ENCODE measurements around the gene IER3IP1. TPM values are rescaled to one million over a fixed set of nuclear protein-coding genes. Genes with fewer than 3 reads are reported as not detected.
"Not testable (repeated sequence)": the region's sequence is repeated elsewhere in the genome, so short reads cannot be mapped to it uniquely, and the experiment has no call there.

Gene IER3IP1
- polyA plus RNA-seq, 1 donor from 2014 or later: 27.1 TPM

DNA sequence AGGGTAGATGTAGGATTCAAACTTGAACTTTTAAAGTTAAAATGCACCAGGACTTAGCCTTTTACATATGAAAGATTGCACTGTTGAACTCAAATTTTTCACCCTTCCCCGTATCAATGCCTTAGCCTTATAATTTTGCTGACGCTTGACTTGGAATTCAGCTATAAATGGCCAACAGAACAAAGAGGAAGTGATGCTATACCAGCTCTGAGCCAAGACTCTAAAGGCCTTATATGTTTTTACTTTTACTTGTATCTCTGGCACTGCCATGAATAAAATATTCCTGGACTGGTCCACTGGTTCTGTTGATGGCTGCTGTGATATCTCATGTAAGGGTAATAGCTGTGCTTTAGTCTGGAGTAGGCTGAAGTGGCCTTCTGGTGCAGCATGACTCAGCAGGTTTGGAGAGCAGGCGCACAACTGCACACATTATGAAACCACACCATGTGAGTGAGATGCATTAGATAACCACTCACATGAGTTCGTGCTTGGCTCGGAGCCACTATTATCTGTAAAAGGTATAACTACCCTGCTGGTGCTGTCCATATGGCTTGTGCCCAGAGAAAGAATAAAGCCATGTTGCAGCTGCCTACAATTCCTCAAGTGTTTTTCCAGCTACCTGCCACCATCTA is 8.4 kb upstream of the IER3IP1 start:
- H3K9me2 ChIP-seq (ENCODE audit: insufficient read depth, low read length): no peaks in the 10 kb centered on the region
- no peak overlapping the region for H3K4me2 ChIP-seq (ENCODE audit: low read length)
- no peaks in the 10 kb centered on the region for H3K79me2 ChIP-seq (replicated peaks; ENCODE audit: insufficient read depth, low read length)
- no peak overlapping the region for H3K27ac ChIP-seq (ENCODE audit: low read length)
- no peaks in the 10 kb centered on the region for H3K36me3 ChIP-seq (ENCODE audit: insufficient read depth, low read length)
- H2AFZ ChIP-seq (ENCODE audit: low read depth, low read length): no peak overlapping the region
- H3F3A ChIP-seq (ENCODE audit: insufficient read depth, low read length, poor library complexity, severe bottlenecking): no peaks in the 10 kb centered on the region
- TF ChIP-seq, protein P1, sequence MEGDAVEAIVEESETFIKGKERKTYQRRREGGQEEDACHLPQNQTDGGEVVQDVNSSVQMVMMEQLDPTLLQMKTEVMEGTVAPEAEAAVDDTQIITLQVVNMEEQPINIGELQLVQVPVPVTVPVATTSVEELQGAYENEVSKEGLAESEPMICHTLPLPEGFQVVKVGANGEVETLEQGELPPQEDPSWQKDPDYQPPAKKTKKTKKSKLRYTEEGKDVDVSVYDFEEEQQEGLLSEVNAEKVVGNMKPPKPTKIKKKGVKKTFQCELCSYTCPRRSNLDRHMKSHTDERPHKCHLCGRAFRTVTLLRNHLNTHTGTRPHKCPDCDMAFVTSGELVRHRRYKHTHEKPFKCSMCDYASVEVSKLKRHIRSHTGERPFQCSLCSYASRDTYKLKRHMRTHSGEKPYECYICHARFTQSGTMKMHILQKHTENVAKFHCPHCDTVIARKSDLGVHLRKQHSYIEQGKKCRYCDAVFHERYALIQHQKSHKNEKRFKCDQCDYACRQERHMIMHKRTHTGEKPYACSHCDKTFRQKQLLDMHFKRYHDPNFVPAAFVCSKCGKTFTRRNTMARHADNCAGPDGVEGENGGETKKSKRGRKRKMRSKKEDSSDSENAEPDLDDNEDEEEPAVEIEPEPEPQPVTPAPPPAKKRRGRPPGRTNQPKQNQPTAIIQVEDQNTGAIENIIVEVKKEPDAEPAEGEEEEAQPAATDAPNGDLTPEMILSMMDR (IDR thresholded peaks at IDR 0.05; ENCODE audit: poor library complexity, severe bottlenecking): no peak
- TF ChIP-seq POLR2AphosphoS5 (IDR thresholded peaks at IDR 0.05) (no peak), MXI1 (conservative IDR thresholded peaks at IDR 0.05; ENCODE audit: poor library complexity, severe bottlenecking) (no peak), RAD21 (conservative IDR thresholded peaks at IDR 0.05) (no peak), SMC3 (conservative IDR thresholded peaks at IDR 0.05; ENCODE audit: poor library complexity) (no peak)
- TF ChIP-seq, protein P2, sequence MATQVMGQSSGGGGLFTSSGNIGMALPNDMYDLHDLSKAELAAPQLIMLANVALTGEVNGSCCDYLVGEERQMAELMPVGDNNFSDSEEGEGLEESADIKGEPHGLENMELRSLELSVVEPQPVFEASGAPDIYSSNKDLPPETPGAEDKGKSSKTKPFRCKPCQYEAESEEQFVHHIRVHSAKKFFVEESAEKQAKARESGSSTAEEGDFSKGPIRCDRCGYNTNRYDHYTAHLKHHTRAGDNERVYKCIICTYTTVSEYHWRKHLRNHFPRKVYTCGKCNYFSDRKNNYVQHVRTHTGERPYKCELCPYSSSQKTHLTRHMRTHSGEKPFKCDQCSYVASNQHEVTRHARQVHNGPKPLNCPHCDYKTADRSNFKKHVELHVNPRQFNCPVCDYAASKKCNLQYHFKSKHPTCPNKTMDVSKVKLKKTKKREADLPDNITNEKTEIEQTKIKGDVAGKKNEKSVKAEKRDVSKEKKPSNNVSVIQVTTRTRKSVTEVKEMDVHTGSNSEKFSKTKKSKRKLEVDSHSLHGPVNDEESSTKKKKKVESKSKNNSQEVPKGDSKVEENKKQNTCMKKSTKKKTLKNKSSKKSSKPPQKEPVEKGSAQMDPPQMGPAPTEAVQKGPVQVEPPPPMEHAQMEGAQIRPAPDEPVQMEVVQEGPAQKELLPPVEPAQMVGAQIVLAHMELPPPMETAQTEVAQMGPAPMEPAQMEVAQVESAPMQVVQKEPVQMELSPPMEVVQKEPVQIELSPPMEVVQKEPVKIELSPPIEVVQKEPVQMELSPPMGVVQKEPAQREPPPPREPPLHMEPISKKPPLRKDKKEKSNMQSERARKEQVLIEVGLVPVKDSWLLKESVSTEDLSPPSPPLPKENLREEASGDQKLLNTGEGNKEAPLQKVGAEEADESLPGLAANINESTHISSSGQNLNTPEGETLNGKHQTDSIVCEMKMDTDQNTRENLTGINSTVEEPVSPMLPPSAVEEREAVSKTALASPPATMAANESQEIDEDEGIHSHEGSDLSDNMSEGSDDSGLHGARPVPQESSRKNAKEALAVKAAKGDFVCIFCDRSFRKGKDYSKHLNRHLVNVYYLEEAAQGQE (IDR thresholded peaks at IDR 0.05; ENCODE audit: borderline replicate concordance): no peak
- no peak overlapping the region for H3K9ac ChIP-seq (ENCODE audit: low read length)
- no peaks in the 10 kb centered on the region for H3K9me3 ChIP-seq (ENCODE audit: low read length)
- H4K20me1 ChIP-seq (ENCODE audit: insufficient read depth): no peaks in the 10 kb centered on the region
- H3K4me3 ChIP-seq (ENCODE audit: low read length): no peak overlapping the region
- H3K27me3 ChIP-seq (ENCODE audit: insufficient read depth, low read depth, low read length): no peaks in the 10 kb centered on the region

DNA sequence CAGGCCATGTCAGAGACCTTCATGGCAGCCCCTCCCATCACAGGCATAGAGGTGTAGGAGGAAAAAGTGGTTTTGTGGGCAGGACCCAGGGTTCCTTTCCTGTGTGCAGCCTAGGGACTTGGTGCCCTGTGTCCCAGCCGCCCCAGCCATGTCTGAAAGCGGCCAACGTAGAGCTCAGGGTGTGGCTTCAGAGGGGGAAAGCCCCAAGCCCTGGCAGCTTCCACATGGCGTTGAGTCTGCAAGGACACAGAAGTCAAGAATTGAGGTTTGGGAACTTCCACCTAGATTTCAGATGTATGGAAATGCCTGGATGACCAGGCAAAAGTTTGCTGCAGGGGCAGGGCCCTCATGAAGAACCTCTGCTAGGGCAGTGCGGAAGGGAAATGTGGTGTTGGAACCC is 6.0 kb upstream of the IER3IP1 start:
- H3K4me3 ChIP-seq (ENCODE audit: low read length); H3K36me3 ChIP-seq (ENCODE audit: insufficient read depth, low read length); H3K27ac ChIP-seq (ENCODE audit: low read length); H4K20me1 ChIP-seq (ENCODE audit: insufficient read depth); H3K4me2 ChIP-seq (ENCODE audit: low read length); H3K9me3 ChIP-seq (ENCODE audit: low read length); H3K27me3 ChIP-seq (ENCODE audit: insufficient read depth, low read depth, low read length); H3F3A ChIP-seq (ENCODE audit: insufficient read depth, low read length, poor library complexity, severe bottlenecking); H2AFZ ChIP-seq (ENCODE audit: low read depth, low read length); H3K9me2 ChIP-seq (ENCODE audit: insufficient read depth, low read length); H3K79me2 ChIP-seq (replicated peaks; ENCODE audit: insufficient read depth, low read length); H3K9ac ChIP-seq (ENCODE audit: low read length): not testable (repeated sequence)

DNA sequence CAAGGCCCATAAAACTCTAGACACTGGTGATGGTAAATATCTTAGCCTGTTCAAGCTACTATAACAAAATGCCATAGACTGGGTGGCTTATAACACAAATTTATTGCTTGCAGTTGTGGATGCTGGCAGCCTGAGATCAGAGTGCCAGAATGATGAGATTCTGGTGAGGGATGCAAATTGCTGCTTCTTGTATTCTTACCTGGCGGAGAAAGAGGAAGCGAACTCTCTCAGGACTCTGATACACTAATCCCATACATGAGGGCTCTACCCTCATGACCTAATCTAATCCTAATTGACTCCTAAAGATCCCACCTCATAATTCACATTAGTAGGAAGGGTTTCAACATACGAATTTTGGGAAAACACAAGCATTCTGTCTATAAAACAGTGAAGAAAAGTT is 4.6 kb upstream of the IER3IP1 start:
- Histone ChIP-seq H2AFZ (ENCODE audit: low read depth, low read length) (no peak overlapping the region), H3K9ac (ENCODE audit: low read length) (no peak overlapping the region), H3K9me3 (ENCODE audit: low read length) (no peaks in the 10 kb centered on the region), H3K4me2 (ENCODE audit: low read length) (no peak overlapping the region), H3K9me2 (ENCODE audit: insufficient read depth, low read length) (no peaks in the 10 kb centered on the region), H3F3A (ENCODE audit: insufficient read depth, low read length, poor library complexity, severe bottlenecking) (no peaks in the 10 kb centered on the region), H3K27me3 (ENCODE audit: insufficient read depth, low read depth, low read length) (no peaks in the 10 kb centered on the region), H3K27ac (ENCODE audit: low read length) (no peak overlapping the region), H3K4me3 (ENCODE audit: low read length) (no peak overlapping the region), H3K36me3 (ENCODE audit: insufficient read depth, low read length) (no peaks in the 10 kb centered on the region), H4K20me1 (ENCODE audit: insufficient read depth) (no peaks in the 10 kb centered on the region), H3K79me2 (replicated peaks; ENCODE audit: insufficient read depth, low read length) (peaks cover 4% of the 10 kb centered on the region)
- TF ChIP-seq, protein P1 (IDR thresholded peaks at IDR 0.05; ENCODE audit: poor library complexity, severe bottlenecking): no peak
- TF ChIP-seq MXI1 (conservative IDR thresholded peaks at IDR 0.05; ENCODE audit: poor library complexity, severe bottlenecking) (no peak), POLR2AphosphoS5 (IDR thresholded peaks at IDR 0.05) (no peak), TAF1 (IDR thresholded peaks at IDR 0.05; ENCODE audit: low read depth) (no peak), SMC3 (conservative IDR thresholded peaks at IDR 0.05; ENCODE audit: poor library complexity) (no peak), EZH2 (IDR thresholded peaks at IDR 0.05; ENCODE audit: borderline replicate concordance, insufficient read depth, low read length, poor library complexity, severe bottlenecking) (no peak), EP300 (conservative IDR thresholded peaks at IDR 0.05; ENCODE audit: poor library complexity, severe bottlenecking) (no peak), RAD21 (conservative IDR thresholded peaks at IDR 0.05) (no peak)
- TF ChIP-seq, protein P2 (IDR thresholded peaks at IDR 0.05; ENCODE audit: borderline replicate concordance): no peak
